ENCODE measurements around the gene CUZD1. TPM values are rescaled to one million over a fixed set of nuclear protein-coding genes. Genes with fewer than 3 reads are reported as not detected.

Gene CUZD1
- total and polyA plus RNA-seq, 2 of the 13 experiments (the other 11 are each of a cell fraction or from before 2014, with no cell fraction given), result 0.22 to 0.29 TPM

DNA sequence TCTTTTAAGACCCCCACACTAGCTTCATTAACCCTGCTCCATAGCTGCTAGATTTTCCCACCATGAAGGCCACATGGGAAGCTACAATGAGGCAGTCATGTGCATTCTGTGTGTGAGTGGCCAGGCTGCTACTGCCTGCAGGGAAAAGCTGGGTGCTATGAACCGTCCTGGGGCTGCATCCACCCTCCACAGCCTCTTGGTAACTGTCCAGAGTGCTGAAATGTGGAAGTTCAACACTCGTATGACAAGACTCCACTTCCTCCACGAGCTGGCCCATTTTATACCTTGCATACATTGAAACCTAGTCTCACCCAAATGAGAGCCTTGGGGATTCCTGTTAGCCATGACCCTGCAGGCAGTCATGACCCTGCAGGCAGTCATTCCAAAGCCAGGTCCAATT, 59.4 kb downstream of the CUZD1 start (continued):
- TF ChIP-seq, protein P1, sequence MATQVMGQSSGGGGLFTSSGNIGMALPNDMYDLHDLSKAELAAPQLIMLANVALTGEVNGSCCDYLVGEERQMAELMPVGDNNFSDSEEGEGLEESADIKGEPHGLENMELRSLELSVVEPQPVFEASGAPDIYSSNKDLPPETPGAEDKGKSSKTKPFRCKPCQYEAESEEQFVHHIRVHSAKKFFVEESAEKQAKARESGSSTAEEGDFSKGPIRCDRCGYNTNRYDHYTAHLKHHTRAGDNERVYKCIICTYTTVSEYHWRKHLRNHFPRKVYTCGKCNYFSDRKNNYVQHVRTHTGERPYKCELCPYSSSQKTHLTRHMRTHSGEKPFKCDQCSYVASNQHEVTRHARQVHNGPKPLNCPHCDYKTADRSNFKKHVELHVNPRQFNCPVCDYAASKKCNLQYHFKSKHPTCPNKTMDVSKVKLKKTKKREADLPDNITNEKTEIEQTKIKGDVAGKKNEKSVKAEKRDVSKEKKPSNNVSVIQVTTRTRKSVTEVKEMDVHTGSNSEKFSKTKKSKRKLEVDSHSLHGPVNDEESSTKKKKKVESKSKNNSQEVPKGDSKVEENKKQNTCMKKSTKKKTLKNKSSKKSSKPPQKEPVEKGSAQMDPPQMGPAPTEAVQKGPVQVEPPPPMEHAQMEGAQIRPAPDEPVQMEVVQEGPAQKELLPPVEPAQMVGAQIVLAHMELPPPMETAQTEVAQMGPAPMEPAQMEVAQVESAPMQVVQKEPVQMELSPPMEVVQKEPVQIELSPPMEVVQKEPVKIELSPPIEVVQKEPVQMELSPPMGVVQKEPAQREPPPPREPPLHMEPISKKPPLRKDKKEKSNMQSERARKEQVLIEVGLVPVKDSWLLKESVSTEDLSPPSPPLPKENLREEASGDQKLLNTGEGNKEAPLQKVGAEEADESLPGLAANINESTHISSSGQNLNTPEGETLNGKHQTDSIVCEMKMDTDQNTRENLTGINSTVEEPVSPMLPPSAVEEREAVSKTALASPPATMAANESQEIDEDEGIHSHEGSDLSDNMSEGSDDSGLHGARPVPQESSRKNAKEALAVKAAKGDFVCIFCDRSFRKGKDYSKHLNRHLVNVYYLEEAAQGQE (IDR thresholded peaks at IDR 0.05; ENCODE audit: borderline replicate concordance in 1 of 2, low read depth in 1 of 2, low read length in 2 of 2), result peak; percentile 85 to 95
- TF ChIP-seq ZNF672 (CRISPR knock-in tag; IDR thresholded peaks at IDR 0.05) (no peak), ATF1 (CRISPR knock-in tag; IDR thresholded peaks at IDR 0.05) (no peak), KDM1A (CRISPR knock-in tag; IDR thresholded peaks at IDR 0.05) (no peak), ETV6 (CRISPR knock-in tag; conservative IDR thresholded peaks at IDR 0.05) (no peak), ETV5 (CRISPR knock-in tag; IDR thresholded peaks at IDR 0.05; ENCODE audit: borderline replicate concordance) (no peak), KLF16 (CRISPR knock-in tag; IDR thresholded peaks at IDR 0.05) (0 out of 4 replicates have a peak, but pooled peaks of 1 of the 2 experiments have one; percentile 32), ZSCAN9 (CRISPR knock-in tag; IDR thresholded peaks at IDR 0.05; ENCODE audit: borderline replicate concordance) (0 out of 2 replicates have a peak, but pooled peaks have one; percentile 52), ZNF10 (CRISPR knock-in tag; IDR thresholded peaks at IDR 0.05; ENCODE audit: borderline replicate concordance, low read depth) (no peak), FOXK1 (CRISPR knock-in tag; IDR thresholded peaks at IDR 0.05; ENCODE audit: borderline replicate concordance, low read depth) (peak; percentile 21; the same call in 1 of the 2 replicates), ZKSCAN1 (IDR thresholded peaks at IDR 0.05; ENCODE audit: low read length) (no peak), SPEN (CRISPR knock-in tag; IDR thresholded peaks at IDR 0.05; ENCODE audit: low read depth) (no peak), ZSCAN31 (CRISPR knock-in tag; IDR thresholded peaks at IDR 0.05; ENCODE audit: low read depth) (no peak), PHF20 (CRISPR knock-in tag; IDR thresholded peaks at IDR 0.05) (no peak), ZNF747 (CRISPR knock-in tag; IDR thresholded peaks at IDR 0.05; ENCODE audit: borderline replicate concordance) (no peak), PPARG (CRISPR knock-in tag; conservative IDR thresholded peaks at IDR 0.05) (no peak), ELF1 (CRISPR knock-in tag; IDR thresholded peaks at IDR 0.05) (no peak)
- TF ChIP-seq, protein P2, sequence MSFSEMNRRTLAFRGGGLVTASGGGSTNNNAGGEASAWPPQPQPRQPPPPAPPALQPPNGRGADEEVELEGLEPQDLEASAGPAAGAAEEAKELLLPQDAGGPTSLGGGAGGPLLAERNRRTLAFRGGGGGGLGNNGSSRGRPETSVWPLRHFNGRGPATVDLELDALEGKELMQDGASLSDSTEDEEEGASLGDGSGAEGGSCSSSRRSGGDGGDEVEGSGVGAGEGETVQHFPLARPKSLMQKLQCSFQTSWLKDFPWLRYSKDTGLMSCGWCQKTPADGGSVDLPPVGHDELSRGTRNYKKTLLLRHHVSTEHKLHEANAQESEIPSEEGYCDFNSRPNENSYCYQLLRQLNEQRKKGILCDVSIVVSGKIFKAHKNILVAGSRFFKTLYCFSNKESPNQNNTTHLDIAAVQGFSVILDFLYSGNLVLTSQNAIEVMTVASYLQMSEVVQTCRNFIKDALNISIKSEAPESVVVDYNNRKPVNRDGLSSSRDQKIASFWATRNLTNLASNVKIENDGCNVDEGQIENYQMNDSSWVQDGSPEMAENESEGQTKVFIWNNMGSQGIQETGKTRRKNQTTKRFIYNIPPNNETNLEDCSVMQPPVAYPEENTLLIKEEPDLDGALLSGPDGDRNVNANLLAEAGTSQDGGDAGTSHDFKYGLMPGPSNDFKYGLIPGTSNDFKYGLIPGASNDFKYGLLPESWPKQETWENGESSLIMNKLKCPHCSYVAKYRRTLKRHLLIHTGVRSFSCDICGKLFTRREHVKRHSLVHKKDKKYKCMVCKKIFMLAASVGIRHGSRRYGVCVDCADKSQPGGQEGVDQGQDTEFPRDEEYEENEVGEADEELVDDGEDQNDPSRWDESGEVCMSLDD (CRISPR knock-in tag; IDR thresholded peaks at IDR 0.05; ENCODE audit: borderline replicate concordance), result no peak
- TF ChIP-seq, protein P3, sequence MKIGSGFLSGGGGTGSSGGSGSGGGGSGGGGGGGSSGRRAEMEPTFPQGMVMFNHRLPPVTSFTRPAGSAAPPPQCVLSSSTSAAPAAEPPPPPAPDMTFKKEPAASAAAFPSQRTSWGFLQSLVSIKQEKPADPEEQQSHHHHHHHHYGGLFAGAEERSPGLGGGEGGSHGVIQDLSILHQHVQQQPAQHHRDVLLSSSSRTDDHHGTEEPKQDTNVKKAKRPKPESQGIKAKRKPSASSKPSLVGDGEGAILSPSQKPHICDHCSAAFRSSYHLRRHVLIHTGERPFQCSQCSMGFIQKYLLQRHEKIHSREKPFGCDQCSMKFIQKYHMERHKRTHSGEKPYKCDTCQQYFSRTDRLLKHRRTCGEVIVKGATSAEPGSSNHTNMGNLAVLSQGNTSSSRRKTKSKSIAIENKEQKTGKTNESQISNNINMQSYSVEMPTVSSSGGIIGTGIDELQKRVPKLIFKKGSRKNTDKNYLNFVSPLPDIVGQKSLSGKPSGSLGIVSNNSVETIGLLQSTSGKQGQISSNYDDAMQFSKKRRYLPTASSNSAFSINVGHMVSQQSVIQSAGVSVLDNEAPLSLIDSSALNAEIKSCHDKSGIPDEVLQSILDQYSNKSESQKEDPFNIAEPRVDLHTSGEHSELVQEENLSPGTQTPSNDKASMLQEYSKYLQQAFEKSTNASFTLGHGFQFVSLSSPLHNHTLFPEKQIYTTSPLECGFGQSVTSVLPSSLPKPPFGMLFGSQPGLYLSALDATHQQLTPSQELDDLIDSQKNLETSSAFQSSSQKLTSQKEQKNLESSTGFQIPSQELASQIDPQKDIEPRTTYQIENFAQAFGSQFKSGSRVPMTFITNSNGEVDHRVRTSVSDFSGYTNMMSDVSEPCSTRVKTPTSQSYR (CRISPR knock-in tag; IDR thresholded peaks at IDR 0.05; ENCODE audit: borderline replicate concordance), result peak; percentile 29; the same call in 1 of the 2 replicates
- TF ChIP-seq, protein P4, sequence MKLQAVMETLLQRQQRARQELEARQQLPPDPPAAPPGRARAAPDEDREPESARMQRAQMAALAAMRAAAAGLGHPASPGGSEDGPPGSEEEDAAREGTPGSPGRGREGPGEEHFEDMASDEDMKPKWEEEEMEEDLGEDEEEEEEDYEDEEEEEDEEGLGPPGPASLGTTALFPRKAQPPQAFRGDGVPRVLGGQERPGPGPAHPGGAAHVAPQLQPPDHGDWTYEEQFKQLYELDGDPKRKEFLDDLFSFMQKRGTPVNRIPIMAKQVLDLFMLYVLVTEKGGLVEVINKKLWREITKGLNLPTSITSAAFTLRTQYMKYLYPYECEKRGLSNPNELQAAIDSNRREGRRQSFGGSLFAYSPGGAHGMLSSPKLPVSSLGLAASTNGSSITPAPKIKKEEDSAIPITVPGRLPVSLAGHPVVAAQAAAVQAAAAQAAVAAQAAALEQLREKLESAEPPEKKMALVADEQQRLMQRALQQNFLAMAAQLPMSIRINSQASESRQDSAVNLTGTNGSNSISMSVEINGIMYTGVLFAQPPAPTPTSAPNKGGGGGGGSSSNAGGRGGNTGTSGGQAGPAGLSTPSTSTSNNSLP (IDR thresholded peaks at IDR 0.05; ENCODE audit: low read depth, low read length), result no peak
